Brain microvascular endothelial cell (primary cell): ENCODE results near the gene CCDC120.

ENCODE experiments used
- DNase-seq: peaks from one replicate; pipeline ENCODE4 v3.0.0-alpha.2; 2020
- H3K27ac ChIP-seq: fragments of 250-450 bp; sonication (Bioruptor Pico); 2 replicates; pipeline ENCODE4 v1.5.1; 2020; ENCODE audit warnings: mild to moderate bottlenecking, moderate library complexity
- H3K27me3 ChIP-seq: fragments of 250-450 bp; sonication (Bioruptor Pico); replicated peaks from 2 replicates; pipeline ENCODE4 v1.5.1; 2020; ENCODE audit warnings: mild to moderate bottlenecking
- H3K36me3 ChIP-seq: fragments of 250-450 bp; sonication (Bioruptor Pico); replicated peaks from 2 replicates; pipeline ENCODE4 v1.5.1; 2020; ENCODE audit warnings: mild to moderate bottlenecking
- H3K4me3 ChIP-seq: 2 replicates; pipeline ENCODE4 v1.5.1; 2011; ENCODE audit warnings: low read depth, mild to moderate bottlenecking, control low read depth, low read length, moderate library complexity
- CTCF ChIP-seq: IDR thresholded peaks from 2 replicates; pipeline ENCODE4 v1.5.1; 2011; ENCODE audit warnings: low read depth, mild to moderate bottlenecking, moderate library complexity, low read length, control low read depth, inconsistent platforms; ENCODE audit errors: missing control alignments
- in situ Hi-C: cut with HindIII; loops from 2 replicates; pipeline ENCODE4 v1.10.0; 2017; ENCODE audit warnings: low sequenced_read_pairs, low pct_ligation_motif_present

The CCDC120 gene

GRCh38 chrX:49059681-49060085, 884 bp downstream of the CCDC120 start:
- Histone ChIP-seq H3K27ac (no peak overlapping the region), H3K27me3 (no peaks in the 10 kb centered on the region), H3K4me3 (no peak overlapping the region), H3K36me3 (no peaks in the 10 kb centered on the region)
- DNase-seq, result no peak
- no peak for TF ChIP-seq CTCF
- in situ Hi-C loops, result no loop called here

GRCh38 chrX:49060914-49061313, 2.1 kb downstream of the CCDC120 start:
- Histone ChIP-seq H3K27ac (no peak overlapping the region), H3K4me3 (no peak overlapping the region), H3K36me3 (no peaks in the 10 kb centered on the region), H3K27me3 (no peaks in the 10 kb centered on the region)
- DNase-seq, result no peak
- in situ Hi-C loops, result no loop called here
- TF ChIP-seq CTCF, result no peak

GRCh38 chrX:49061490-49061889, 2.7 kb downstream of the CCDC120 start:
- H3K36me3 ChIP-seq, result no peaks in the 10 kb centered on the region
- H3K27ac ChIP-seq, result no peak overlapping the region
- no peaks in the 10 kb centered on the region for H3K27me3 ChIP-seq
- in situ Hi-C loops, result no loop called here
- DNase-seq, result no peak
- TF ChIP-seq CTCF, result no peak
- H3K4me3 ChIP-seq, result no peak overlapping the region

- H3K4me3 ChIP-seq, result no peak overlapping the region
- no peak for TF ChIP-seq CTCF
- H3K27ac ChIP-seq, result no peak overlapping the region
- H3K36me3 ChIP-seq, result no peaks in the 10 kb centered on the region
- no peak for DNase-seq
- in situ Hi-C loops, result no loop called here
- H3K27me3 ChIP-seq, result no peaks in the 10 kb centered on the region
These were observed 3.1 kb downstream of the CCDC120 start for GRCh38 chrX:49061916-49062315.

GRCh38 chrX:49063715-49064114, 4.9 kb downstream of the CCDC120 start:
- no peak for TF ChIP-seq CTCF
- in situ Hi-C loops, result no loop called here
- Histone ChIP-seq H3K36me3 (no peaks in the 10 kb centered on the region), H3K27ac (no peak overlapping the region), H3K27me3 (no peaks in the 10 kb centered on the region), H3K4me3 (no peak overlapping the region)
- no peak for DNase-seq

GRCh38 chrX:49064303-49064702, 5.5 kb downstream of the CCDC120 start:
- in situ Hi-C loops, result no loop called here
- Histone ChIP-seq H3K4me3 (no peak overlapping the region), H3K27me3 (no peaks in the 10 kb centered on the region), H3K27ac (no peak overlapping the region), H3K36me3 (no peaks in the 10 kb centered on the region)
- no peak for DNase-seq
- TF ChIP-seq CTCF, result no peak
